ENCODE data around the gene FPGS.
"Not testable (repeated sequence)": the region's sequence is repeated elsewhere in the genome, so short reads cannot be mapped to it uniquely, and the experiment has no call there.

The FPGS gene

DNA sequence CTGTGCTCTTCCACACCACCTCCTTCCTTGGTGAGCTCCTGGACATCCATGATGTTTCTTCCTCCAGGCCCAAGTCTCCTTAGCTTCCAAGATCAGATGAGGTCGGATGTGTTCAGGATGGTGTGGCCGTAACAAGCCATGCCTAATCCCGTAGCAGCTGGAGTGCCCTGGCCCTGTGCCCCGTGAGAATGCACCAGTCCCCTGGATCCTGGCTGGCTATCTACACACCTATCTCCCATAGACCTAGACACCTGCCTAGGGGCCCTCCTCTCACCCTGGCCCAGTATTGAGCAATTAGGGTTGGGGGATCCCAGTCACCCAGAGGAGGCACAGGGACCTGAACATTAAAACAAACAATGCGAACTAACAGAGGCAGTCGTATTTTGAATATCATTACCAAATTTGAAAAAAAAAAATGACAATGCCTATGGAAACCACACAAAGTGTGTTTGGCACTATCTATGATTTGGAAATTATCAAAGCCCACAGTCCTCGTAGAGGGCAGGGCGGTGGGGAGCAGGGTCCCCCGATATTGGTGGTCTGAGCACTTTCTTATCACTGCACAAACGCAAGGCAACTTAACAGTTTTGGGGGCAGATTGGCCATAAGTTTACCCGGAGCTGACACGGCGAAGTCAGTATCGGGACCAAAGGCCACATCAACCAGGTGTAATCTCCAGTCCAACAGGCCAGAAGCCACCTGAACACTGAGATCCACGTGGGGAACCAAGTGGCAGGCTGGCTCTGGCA, 38.6 kb downstream of the FPGS start:
- DNase-seq = no peak

DNA sequence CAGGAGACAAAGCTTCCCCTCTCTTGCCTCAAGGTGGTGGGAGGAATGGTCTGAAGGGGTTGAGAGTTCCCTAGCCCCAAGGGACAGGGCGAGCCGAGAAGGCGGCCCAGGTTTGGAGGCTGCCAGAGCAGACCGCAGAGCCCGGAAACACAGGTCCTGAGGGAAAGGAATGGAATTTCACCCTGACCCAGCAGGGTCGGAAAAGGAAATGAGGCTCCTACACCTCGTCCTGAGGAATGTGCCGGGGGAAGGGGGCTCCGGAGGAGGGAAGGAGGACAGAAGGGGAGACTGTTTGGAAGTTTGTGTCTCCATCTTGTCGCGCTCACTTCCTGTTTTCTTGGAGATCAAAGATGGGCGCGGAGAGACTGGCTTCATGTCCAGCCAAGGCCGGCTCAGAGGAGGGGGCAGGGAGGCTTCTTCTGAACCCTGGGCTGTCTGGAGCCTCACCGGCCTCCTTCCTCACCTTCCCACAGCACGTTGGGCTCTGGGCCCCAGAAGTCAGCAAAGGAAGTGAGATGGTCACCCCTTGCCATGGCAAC, 42.2 kb downstream of the FPGS start:
- DNase-seq = no peak

DNA sequence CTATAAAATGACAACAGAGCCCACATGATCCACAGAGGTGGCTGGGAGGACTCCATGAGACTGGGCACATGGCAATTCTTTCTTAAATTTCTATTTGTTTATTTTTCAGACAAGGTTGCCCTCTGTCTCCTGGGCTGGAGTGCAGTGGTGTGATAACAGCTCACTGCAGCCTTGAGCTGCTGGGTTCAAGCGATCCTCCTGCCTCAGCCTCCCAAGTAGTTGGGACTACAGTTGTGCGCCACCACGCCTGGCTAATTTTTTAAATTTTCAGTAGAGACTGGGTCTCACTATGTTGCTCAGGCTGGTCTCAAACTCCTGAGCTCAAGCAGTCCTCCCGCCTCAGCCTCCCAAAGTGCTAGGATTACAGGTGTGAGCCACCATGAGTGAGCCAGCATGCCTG, 42.9 kb downstream of the FPGS start:
- not testable (repeated sequence) for DNase-seq

DNA sequence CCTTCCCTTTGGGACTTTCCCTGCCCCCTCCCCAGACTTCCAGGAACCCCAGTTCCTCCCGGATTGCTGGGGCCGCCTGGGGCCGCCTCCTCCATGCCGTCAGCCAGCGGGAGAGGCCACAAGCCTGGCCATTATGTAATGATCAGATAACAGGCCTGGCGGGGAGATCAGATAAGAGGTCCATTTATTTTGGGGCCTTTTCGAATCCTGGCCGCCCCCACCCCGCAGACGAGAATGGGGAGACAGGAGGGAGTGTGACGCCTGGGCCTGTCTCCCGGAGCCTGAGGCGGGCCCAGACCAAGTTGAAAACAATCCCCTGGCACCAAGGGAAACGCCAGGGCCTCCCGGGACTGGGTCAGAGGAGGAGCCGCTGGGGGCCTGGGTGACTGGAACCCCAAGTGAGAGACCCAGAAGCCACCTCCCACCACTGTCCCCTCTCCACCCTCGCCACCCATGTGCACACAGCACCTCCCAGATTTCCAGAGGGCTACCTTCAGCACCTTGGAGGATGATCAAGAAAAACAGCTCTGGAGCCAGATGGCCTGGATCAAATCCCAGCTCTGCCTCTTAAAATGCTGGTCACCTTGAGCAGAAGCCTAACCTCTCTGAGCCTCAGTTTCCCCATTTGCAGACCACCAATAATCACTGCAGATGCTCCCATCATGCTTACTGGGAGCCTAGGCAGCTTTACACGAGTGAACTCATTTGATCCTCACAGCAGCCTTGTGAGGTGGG, 43.9 kb downstream of the FPGS start:
- no peak for DNase-seq

DNA sequence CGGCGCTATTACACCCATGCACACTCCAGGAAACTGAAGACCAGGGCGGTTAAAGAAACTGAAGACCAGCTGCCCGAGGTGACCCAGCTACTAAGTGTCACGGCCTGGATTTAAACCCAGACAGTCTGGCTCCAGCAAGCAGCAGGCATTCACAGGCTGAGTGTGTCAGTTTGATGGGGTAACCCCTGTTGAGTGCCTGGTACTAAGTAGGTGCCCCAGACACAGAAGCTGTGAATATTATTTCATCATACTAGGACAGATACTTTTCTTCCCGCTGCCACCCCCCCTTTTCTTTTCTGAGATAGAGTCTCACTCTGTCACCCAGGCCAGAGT, 44.5 kb downstream of the FPGS start:
- no peak for DNase-seq

DNA sequence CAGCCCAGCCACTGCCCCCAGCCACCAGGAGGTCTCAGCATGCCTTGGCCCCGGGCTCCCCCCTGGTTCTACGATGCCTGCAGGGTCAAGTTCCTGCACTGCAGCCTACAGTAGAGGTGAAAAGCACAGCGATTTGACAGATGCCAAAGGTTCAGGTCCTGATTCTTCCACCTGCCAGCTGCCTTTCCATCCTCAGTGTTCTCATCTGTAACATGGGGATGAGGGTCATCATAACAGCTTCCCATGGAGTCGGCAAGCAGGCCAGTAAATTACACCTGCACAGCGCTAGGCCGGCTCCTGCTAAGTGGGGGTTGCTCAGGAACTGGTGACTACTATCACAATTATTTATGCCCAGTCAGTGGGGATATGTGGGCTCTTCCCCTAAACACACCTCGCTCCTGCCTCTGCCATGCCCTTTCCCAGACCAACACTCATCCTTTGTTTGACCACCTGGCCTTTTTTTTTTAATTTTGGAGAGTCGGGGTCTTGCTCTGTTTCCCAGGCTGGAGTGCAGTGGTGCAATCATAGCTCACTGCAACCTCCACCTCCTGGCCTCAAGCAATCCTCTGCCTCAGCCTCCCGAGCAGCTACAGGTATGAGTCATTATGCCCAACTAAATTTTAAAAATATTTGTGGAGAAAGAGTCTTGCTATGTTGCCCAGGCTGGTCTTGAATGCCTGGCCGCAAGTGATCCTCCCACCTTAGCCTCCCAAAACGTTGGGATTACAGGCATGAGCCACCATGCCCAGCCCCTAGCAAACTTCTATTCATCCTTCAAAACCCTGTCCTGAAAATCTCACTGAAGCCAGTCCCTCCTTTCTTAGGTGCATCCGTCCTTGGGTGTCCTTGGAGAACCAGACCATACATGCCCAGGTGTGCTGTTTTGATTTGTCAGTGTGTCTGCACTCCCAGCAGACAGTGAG, 45.4 kb downstream of the FPGS start:
- no peak for DNase-seq

DNA sequence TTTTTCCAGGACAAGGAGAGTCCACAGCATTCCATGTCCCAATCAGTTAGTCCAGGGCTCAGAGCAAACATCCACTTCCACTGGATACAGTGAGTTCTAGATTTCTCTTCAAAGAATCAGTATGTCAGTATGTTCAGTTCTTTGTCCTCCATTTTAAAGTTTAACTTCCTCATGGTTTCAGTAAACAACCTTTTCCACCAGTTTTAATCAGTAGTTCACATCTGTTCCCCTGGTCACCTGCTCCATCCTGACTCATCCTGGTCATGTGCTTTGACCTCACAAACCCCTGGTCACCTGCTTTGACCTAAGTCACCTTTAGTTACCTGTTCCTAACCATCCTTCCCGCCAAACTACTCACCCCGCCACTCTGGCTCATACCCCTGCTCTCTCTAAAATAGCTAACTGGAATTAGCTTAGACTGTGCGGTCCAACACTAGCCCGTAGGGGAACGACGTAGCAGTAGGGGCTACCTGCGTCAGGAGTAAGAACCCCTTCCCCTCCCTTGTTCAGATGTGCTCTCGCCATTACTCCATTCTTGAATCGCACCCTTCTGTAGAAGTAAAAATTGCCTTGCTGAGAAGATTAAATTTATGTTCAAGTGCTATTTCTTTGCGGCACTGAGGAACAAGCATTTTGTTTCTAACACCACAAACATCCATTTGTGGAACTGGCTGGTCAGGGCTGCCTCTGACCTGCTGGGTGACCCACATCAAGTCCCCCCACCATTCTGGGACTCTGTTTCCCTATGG, 46.2 kb downstream of the FPGS start:
- no peak for DNase-seq

DNA sequence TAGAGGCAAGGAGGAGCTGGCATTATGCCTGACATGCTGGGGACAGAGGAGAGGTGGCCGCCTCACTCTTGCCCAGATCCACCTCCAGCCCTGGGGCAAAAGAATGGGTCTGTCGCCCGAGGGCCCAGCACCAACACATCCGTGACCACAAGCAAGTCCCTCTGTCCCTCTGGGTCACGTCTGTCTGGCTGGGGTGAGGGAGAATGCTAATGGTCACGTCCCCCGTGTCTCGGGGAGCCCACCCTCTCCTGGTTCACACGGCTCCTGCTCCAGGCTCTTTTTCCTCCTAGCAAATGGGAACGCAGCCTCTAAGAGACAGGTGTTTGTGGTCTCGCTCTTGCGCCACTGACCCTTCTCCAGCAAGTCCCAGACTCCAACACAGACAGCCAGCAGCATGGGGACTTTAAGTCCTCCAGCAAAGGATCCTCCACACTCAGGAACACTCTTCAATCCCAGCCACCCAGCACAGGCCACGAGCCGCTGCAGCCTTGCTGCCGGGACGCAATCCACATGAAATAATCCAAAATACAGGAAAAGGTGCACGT, 47.7 kb downstream of the FPGS start:
- DNase-seq = no peak

DNA sequence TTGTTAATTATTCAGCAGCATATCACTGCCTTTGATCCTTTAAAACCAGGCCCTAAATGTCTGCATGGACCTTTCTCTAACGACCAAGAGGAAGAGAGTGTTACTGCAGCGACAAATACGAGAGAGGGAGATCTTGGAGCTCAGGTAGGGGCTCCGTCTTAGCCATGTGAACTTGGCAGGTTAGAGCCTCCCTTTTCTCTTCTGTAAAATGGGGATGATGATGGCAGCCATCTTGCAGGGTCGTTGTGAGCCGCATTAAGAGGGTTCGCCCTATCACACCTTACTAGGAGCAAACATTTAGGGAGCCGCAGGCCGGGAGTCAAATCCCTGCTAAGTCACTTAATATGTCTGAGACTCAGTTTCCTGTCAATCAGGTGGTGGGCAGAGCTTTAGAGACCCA, 50.1 kb downstream of the FPGS start:
- no peak for DNase-seq

DNA sequence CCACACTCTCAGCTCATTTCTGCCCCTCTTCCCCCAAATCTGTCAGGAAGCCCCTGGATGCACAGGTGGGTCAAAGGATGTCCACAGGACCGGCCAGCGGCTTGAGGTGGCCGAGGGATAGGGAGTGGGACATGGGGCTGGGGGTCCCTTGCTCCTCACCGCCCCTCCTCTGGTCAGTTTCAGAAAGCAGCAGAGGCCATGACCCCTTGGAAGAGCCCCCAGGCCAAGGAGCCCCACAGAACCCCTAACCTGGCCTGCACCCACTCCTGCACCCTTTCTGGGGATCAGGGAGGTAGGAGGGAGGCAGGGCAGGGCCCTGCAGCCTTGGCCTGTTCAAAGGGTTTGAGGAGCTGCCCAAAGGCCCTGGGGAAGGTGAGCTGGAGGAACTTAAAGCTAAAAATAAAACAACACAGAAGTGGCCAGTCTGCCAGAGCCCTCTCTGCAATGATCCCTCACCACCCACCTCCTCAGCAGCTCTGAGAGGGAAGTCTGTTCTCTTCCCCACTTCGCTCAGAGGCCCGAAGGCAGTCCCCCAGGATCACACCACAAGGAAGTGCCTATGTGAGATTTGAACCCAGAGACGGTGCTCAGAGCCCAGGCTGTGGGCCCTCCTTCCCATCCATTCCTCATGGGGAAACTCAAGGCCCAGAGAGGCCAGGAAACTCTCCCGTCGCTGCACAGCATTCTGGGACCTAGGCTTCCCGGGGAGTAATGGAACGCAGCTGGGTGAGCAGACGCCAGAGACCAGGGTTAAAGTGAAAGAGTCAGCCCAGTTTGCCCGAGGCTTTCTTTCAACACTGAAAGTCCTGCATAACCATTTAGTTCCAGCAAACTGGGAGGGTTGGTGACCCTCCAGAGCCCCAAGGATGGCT, 50.9 kb downstream of the FPGS start:
- no peak for DNase-seq

DNA sequence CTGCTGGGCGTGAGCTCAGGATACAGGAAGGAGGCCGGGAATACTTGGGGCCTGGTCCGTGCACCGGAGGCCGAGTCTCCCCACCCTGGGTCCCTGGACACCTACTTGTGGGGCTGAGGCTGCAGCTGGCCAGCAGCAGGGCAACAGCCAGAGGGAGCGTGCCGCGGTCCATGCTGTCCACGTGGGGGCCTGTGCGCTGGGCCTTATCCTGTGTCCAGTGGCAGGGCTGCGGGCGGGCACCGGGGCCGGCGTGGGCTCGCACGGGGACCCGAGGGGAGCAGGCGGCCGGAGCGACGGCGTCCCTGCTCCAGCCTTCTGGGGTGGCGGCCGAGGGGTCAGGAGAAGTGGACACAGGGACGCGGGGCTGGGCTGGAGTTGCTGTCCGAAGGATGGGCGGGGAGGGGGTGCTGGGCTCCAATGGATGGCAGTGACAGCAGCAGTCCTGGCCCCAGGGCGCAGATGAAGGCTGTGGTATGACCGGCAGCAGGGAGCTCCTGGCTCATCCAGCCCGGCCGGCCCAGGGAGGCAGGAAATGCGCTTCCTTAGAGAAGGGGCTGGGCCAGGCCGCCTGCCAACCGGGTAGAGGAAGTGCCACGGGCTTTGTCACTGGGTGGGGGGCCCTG, 51.6 kb downstream of the FPGS start, which contains the start of gene ENG:
Gene ENG, minus strand, starts transcription at position 475 of the 623 bp plus-strand sequence. Its CDS starts 303 bp downstream, at position 172.
- DNase-seq = no peak

DNA sequence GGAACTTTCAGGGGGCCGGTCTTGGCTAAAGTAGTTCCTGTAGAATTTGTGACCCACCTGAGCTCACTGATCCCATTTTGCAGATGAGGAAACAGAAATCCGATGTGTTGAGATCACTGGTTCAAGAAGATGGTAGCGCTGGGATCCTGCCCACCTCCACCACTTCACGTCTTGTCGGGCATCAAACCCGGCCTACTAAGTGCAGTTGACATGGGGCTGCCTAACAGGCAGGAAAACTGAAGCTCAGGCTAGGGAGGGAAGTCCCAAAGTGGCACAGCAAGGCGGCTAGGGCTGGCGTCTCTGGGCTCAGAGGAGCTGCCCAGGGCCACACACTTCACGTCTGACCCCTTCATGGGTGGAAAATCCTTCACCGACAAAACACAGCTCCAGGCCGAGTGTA, 52.3 kb downstream of the FPGS start:
- no peak for DNase-seq

DNA sequence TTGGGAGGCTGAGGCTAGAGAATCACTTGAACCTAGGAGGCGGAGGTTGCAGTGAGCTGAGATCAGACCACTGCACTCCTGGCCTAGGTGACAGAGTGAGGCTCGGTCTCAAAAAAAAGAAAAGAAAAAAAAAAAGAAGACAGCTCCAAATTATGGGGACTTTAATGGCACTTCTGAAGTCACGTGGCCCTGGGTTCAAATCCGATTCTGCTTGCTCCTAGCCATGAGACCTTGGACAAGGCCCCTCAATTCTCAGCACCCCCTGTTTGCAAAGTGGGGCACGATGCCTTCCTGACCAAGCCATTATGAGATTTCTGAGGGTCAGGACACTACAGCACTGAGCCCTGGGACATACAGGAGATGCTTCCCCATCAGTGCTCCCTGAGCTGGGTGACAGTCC, 52.8 kb downstream of the FPGS start:
- no peak for DNase-seq

DNA sequence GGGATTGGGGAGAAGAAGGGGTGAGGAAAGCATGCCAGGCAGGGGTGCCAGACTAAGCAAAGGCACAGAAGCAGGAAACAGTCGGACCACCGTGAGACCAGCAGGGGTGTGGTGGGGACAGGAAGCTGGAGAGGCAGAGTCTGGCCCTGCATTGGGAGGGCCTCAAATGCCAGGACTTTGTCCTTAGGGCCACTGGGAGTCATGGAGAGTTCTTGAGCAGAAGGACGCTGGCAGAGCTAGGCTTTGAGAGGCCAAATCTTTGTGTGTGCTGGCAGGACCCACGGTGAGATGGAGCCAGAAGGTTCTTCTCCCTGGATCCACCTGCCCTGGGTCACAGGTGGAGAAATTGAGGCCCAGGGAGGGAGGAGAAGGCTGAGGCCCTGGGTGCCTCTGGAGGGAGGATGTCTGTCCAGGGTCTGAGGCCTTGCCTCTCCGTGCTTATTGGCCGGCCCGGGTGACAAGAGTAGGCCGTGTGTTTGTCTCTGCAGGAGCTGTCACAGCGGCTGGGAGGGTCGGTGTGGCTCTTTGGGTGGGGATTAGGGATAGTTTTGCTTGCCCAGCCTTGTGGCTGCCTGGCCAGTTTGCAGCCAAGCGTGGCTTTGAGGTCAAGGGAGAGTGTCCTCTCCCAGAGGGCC, 53.5 kb downstream of the FPGS start:
- no peak for DNase-seq

DNA sequence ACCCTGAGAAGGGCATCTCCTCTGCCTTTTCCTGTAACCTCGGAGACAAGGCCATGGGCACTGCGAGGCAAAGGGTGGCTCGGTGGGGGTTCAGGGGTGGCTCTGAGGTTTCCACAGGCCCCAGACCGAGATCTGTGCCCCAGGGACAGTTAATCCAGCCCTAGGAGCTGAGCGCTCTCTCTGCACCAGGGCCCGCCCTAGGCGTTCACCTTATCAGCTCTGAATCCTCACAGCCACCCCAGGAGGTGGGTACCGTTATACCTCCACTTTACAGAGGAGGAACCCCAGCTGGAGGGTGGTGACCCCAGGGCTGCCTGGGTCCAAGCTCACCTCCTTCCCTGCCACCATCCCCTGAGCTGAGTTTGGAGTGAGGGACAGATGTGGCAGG, 54.0 kb downstream of the FPGS start:
- DNase-seq = no peak

DNA sequence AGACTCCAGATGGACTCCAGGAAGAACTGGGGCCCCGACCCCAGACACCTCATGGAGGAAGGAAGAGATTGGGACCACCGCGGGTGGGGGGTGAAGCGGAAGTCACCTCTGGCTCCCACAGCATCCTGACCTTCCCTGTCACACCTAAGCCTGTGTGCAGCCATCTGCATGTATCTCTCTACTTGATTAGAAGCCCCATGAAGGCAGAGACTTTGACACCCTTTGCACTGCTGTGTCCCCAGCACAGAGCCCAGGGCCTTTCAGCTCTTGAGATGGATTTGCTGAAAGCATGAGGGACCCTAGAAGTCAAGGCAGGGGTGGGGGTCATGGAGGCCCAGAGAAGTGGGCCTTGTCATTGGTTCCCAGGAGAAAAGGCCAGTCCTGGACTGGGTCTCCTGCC, 54.6 kb downstream of the FPGS start:
- DNase-seq = no peak

DNA sequence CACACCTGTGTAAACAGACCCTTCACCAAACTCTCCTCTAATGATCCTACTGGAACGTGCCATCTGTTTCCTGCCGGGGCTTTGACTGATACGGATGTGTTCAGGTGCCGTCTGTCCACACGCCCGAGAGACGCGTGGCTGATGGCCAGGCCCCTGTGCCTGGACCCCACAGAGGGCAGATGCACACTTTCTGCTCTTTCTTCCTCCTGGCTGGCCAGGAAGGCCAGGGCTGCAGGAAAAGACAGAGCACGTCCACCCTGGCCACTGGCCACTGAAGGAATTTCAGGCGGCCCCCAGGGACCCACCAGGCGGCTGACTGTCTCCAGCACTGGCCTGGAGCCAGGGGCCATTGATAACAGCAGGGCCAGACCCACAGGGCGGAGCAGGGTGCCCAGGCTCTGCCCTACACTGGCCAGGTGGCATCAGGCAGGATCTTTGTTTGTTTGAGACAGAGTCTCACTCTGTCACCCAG, 55.4 kb downstream of the FPGS start:
- no peak for DNase-seq

DNA sequence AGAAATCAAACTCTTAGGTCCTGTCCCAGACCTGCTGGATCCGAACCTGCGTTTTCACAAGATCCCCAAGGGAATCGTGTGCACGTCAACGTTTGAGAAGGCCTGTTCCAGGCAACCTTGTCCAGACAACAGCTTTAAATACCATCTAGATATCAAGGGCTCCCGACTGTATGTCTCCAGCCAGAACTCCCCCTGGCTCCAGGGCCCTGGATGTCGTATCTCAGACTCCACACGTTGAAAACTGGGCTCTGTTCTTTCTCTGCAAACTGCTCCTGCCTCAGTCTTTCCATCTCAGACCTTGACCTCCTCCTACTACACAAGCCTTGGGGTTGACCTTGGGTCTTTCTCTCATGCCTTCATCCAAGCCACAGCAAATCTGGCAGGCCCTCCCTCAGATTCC, 57.6 kb downstream of the FPGS start:
- no peak for DNase-seq

DNA sequence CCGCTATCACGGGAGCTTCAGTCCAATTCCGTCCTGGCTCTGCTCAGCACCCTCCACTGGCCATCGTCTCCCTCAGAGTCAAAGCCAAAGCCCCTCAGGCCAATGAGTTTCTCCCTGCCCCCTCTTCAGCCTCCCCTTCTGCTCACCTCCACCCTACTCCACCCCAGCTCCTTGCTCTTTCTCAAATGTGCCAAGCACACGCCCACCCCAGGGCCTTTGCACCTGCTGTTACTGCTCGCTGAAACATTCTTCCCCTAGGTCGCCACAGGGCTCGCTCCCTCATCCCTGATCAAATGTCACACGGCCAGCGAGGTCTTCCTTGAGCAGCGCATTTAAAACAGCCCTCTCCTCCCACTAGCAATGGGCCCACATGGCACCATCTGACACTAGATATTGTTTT, 58.1 kb downstream of the FPGS start:
- no peak for DNase-seq

Data from NCI-H187 treated with DMSO at 0.1 percent for 48 hours (cell line).